HG02678 (cell line): ENCODE data around the gene THTPA.
"Not testable (repeated sequence)": the region's sequence is repeated elsewhere in the genome, so short reads cannot be mapped to it uniquely, and the experiment has no call there.

Experiments
- ATAC-seq: cut with Tn5 transposase; IDR thresholded peaks from one replicate; pipeline ENCODE4 v1.9.1; 2021; ENCODE audit warnings: mild to moderate bottlenecking, moderate library complexity; ENCODE audit not compliant: unreplicated experiment

Gene THTPA

DNA sequence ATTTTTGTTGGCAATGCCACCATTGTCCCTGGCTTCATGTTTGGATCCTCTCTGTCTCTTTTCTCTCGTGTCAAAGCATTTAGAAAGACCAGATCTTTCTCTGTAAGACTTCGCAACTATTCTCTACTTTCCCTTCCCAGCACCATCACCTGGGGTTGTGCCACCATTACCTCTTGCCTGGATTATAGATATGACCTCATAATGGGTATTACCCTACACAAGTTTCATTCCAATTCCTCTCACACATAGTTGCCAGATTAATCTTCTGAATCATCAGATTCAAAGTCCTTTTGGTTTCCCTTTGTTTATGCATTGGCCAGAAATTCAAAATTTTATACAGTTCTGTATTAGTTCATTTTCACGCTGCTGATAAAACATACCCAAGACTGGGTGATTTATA is 52.9 kb downstream of the THTPA start:
- ATAC-seq: no peak

DNA sequence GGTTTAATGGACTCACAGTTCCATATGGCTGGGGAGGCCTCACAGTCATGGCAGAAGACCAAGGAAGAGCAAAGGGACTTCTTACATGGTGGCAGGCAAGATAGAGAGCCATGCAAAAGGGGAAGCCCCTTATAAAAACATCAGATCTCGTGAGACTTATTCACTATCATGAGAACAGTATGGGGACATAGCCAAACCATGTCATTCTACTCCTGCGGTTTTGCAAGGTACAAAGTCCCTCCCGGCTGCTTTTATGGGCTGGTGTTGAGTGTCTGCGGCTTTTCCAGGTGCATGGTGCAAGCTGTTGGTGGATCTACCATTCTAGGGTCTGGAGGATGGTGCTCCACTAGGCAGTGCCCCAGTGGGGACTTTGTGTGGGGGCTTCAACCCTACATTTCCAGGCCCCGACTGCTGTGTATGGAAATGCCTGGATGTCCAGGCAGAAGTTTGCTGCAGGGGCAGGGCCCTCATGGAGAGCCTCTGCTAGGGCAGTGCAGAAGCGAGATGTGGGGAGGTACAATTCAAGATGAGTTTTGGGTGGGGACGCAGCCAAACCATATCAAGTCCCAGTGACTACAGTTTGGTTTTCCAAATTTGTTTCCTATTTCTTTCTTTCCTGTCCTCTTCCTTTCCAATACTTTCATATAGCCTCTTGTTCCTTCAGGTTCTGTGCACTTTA is 53.5 kb downstream of the THTPA start:
- not testable (repeated sequence) for ATAC-seq
